Testis (tissue), 2 donors: ENCODE data around the gene GRID2.

Source experiments
- CTCF ChIP-seq, 3 experiments: fragments of 450-650 bp in 2 of 3; fragments of 200-600 bp in 1 of 3; sonication (generic) in 1 of 3; IDR thresholded peaks; one replicate each; pipeline ENCODE4 v1.5.1; 2016 to 2019; ENCODE audit warnings: antibody characterized with exemption in 3 of 3, mild to moderate bottlenecking in 2 of 3, moderate library complexity in 1 of 3
- POLR2A ChIP-seq: fragments of 450-650 bp; IDR thresholded peaks from one replicate; pipeline ENCODE4 v1.6.1; 2017; ENCODE audit warnings: antibody characterized with exemption, mild to moderate bottlenecking, moderate library complexity

DNA sequence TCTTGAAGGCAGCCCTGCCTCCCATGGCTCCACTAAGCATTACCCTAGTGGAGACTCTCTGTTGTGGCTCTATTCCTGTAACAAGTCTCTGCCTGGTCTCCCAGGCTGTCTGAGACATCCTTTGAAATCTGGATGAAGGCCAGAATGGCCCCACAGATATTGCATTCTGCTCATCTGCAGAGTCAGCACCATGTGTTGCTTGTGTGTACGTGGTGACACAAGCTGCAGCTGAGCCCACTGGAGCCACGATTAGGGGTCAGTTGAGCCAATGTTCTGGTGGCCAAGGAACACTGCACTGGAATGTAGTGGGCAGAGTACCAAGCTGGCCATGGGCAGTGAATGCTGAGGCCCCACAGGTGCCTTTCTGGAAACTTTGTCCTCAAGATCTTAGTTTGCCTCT lies 29.2 kb downstream of the GRID2 start:
- TF ChIP-seq POLR2A (no peak), CTCF (IDR thresholded peaks at IDR 0.05) (no peak)
